HCT116 (cell line): ENCODE results near the gene KNCN.

ENCODE experiments used
- ATF3 ChIP-seq: IDR thresholded peaks from 2 replicates; pipeline ENCODE4 v1.6.1; 2012
- CEBPB ChIP-seq: IDR thresholded peaks from 2 replicates; pipeline ENCODE4 v1.6.1; 2012; ENCODE audit warnings: low read depth
- CTCF ChIP-seq, 3 experiments: fragments of 200-600 bp in 1 of 3; sonication (generic) in 1 of 3; IDR thresholded peaks in 2 of 3; conservative IDR thresholded peaks in 1 of 3; 2 replicates each; pipeline ENCODE4 v1.5.1; 2012 to 2017; ENCODE audit warnings: low read depth in 2 of 3, low read length in 2 of 3, antibody characterized with exemption in 1 of 3, borderline replicate concordance in 1 of 3, control low read depth in 1 of 3, mild to moderate bottlenecking in 1 of 3, mixed read lengths in 1 of 3, mixed run types in 1 of 3, moderate library complexity in 1 of 3; ENCODE audit not compliant: insufficient read depth in 1 of 3
- FOSL1 ChIP-seq: IDR thresholded peaks from 2 replicates; pipeline ENCODE4 v1.6.1; 2012; ENCODE audit warnings: low read depth
- JUND ChIP-seq: IDR thresholded peaks from 2 replicates; pipeline ENCODE4 v1.6.1; 2012
- POLR2A ChIP-seq: IDR thresholded peaks from 2 replicates; pipeline ENCODE4 v1.7.0; 2011; ENCODE audit warnings: borderline replicate concordance; ENCODE audit not compliant: insufficient read depth, insufficient read length; ENCODE audit errors: extremely low read depth
- POLR2AphosphoS5 ChIP-seq: IDR thresholded peaks from 2 replicates; pipeline ENCODE4 v1.6.1; 2011; ENCODE audit warnings: mild to moderate bottlenecking, low read depth, low read length, moderate library complexity
- RAD21 ChIP-seq: IDR thresholded peaks from 2 replicates; pipeline ENCODE4 v1.6.1; 2012; ENCODE audit warnings: low read depth, mild to moderate bottlenecking
- YY1 ChIP-seq: IDR thresholded peaks from 2 replicates; pipeline ENCODE4 v1.6.1; 2011; ENCODE audit warnings: low read length, low read depth, moderate library complexity, mild to moderate bottlenecking; ENCODE audit not compliant: insufficient replicate concordance; ENCODE audit errors: extremely low read depth
- ZFX ChIP-seq: fragments of 450-650 bp; IDR thresholded peaks from 2 replicates; pipeline ENCODE4 v1.6.1; 2017

- TF ChIP-seq POLR2A (no peak), JUND (no peak), CTCF (IDR thresholded peaks at IDR 0.05 in 2 of 3, conservative IDR thresholded peaks at IDR 0.05 in 1 of 3; ENCODE audit: borderline replicate concordance in 1 of 3, insufficient read depth in 1 of 3, low read depth in 2 of 3, low read length in 2 of 3) (no peak), ZFX (no peak), ATF3 (no peak), YY1 (no peak), FOSL1 (no peak), CEBPB (no peak), POLR2AphosphoS5 (no peak), RAD21 (no peak; the same call in 1 of the 2 replicates)
These were observed 2.1 kb upstream of the KNCN start for GRCh38 chr1:46553506-46553905.
